ENCODE results near the gene ADAM10.

The ADAM10 gene, protein sequence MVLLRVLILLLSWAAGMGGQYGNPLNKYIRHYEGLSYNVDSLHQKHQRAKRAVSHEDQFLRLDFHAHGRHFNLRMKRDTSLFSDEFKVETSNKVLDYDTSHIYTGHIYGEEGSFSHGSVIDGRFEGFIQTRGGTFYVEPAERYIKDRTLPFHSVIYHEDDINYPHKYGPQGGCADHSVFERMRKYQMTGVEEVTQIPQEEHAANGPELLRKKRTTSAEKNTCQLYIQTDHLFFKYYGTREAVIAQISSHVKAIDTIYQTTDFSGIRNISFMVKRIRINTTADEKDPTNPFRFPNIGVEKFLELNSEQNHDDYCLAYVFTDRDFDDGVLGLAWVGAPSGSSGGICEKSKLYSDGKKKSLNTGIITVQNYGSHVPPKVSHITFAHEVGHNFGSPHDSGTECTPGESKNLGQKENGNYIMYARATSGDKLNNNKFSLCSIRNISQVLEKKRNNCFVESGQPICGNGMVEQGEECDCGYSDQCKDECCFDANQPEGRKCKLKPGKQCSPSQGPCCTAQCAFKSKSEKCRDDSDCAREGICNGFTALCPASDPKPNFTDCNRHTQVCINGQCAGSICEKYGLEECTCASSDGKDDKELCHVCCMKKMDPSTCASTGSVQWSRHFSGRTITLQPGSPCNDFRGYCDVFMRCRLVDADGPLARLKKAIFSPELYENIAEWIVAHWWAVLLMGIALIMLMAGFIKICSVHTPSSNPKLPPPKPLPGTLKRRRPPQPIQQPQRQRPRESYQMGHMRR

DNA sequence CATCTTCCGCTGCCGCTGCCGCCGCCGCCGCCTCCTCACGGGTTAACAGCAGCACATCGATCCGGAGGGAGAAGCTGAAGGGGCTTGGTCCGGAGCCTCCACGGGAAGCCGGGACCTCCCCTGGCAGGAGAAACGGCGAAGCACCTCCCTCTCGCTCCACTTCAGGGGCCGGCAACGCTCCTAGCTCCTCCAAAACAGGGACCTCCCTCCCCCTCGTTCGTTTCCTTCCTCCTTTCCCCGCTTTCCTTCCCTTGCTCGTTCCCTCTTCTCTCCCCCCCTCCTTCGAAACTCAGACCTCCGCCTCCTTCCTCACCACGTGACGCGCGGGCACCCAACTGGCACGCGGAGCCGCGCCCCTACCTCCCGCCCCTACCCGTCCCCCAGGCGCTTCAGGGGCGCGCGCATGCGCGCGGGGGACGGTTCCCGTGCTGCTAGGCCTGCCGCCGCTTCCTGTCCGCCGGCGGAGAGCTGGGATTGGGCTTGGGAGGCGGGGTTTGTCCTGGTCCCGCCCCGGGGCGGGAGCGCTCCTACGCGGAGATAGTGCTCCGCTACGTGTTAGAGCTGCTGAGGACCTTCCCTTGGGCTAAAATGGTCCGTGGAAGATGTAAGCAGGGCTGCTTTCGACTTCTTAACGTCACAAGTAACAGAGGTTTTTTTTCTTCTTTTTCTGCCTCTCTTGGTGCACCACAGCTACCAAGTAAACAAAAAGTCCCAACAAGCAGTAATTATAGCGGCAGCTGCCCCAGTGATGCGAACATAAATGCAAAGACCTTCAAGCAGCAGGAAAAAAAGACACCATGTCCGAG lies at the start of gene ADAM10:
Gene ADAM10 (minus strand): TSS at position 176 of the 806 bp plus-strand sequence. CDS start 173 bp downstream, at position 3.
- peak within 1 kb of the TSS; percentile 93 for H3K27ac ChIP-seq
- H3K36me3 ChIP-seq, result no peaks in the 10 kb centered on the region
- no peaks in the 10 kb centered on the region for H3K9me3 ChIP-seq
- H3K27me3 ChIP-seq, result no peaks in the 10 kb centered on the region
- peaks cover 34% of the 10 kb centered on the region in 2 experiments for H3K4me1 ChIP-seq (ENCODE audit: control insufficient read depth in 1 of 2, insufficient read depth in 1 of 2, low read depth in 1 of 2, low read length in 1 of 2)
- TF ChIP-seq, protein P1, sequence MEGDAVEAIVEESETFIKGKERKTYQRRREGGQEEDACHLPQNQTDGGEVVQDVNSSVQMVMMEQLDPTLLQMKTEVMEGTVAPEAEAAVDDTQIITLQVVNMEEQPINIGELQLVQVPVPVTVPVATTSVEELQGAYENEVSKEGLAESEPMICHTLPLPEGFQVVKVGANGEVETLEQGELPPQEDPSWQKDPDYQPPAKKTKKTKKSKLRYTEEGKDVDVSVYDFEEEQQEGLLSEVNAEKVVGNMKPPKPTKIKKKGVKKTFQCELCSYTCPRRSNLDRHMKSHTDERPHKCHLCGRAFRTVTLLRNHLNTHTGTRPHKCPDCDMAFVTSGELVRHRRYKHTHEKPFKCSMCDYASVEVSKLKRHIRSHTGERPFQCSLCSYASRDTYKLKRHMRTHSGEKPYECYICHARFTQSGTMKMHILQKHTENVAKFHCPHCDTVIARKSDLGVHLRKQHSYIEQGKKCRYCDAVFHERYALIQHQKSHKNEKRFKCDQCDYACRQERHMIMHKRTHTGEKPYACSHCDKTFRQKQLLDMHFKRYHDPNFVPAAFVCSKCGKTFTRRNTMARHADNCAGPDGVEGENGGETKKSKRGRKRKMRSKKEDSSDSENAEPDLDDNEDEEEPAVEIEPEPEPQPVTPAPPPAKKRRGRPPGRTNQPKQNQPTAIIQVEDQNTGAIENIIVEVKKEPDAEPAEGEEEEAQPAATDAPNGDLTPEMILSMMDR (IDR thresholded peaks at IDR 0.05), result peak; percentile 42
- peak within 1 kb of the TSS; percentile 96 to 99 for H3K4me3 ChIP-seq (ENCODE audit: low read depth in 1 of 2, low read length in 1 of 2)

DNA sequence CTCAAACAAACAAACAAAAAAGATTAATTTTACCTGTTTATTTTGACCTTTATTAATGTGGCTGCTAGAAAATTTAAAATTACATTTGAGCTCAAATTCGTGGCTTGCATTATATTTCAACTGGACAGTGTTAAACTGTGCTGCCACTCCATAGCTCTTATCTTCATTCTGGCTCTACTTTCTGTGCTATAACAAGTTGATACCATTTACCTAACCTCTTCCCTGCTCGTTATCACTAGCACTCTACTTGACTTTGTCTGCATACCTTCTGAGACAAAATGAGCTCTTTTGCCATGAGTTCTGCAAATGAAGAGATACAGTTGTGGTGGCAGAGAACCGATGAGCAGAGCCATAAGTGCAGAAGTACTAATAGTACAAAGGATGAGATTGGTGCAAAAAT lies 48.0 kb upstream of the ADAM10 start:
- TF ChIP-seq, protein P1 (IDR thresholded peaks at IDR 0.05), result no peak
- no peak overlapping the region for H3K4me3 ChIP-seq (ENCODE audit: low read depth in 1 of 2, low read length in 1 of 2)
- no peak overlapping the region for H3K27ac ChIP-seq
- H3K9me3 ChIP-seq, result no peaks in the 10 kb centered on the region
- peaks cover under 1% of the 10 kb centered on the region for H3K36me3 ChIP-seq
- H3K27me3 ChIP-seq, result no peaks in the 10 kb centered on the region
- no peaks in the 10 kb centered on the region for H3K4me1 ChIP-seq (ENCODE audit: control insufficient read depth in 1 of 2, insufficient read depth in 1 of 2, low read depth in 1 of 2, low read length in 1 of 2)

DNA sequence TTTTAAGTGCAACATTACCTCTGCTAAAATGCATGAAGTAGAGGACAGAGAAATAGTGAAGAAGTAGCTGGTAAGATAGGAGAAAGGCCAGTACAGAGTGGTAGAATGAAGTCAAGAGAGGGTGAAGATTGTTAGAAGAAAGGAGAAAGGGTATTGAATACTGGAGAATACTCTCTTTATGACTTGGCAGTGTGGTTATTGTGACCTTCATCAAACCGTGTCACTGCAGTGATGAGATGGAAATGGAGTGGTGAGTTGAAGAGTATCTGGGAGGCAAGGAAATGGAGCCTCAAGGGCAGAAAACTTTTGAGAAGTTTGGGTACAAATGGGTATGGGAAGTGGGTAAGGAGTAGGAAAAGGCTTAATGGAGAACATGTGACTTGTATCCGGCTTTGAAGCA lies 46.3 kb upstream of the ADAM10 start:
- TF ChIP-seq, protein P1 (IDR thresholded peaks at IDR 0.05), result no peak
- H3K4me3 ChIP-seq (ENCODE audit: low read depth in 1 of 2, low read length in 1 of 2), result no peak overlapping the region
- no peaks in the 10 kb centered on the region for H3K27me3 ChIP-seq
- H3K4me1 ChIP-seq (ENCODE audit: control insufficient read depth in 1 of 2, insufficient read depth in 1 of 2, low read depth in 1 of 2, low read length in 1 of 2), result no peaks in the 10 kb centered on the region
- no peak overlapping the region for H3K27ac ChIP-seq
- H3K9me3 ChIP-seq, result no peaks in the 10 kb centered on the region
- H3K36me3 ChIP-seq, result peaks cover 4% of the 10 kb centered on the region

DNA sequence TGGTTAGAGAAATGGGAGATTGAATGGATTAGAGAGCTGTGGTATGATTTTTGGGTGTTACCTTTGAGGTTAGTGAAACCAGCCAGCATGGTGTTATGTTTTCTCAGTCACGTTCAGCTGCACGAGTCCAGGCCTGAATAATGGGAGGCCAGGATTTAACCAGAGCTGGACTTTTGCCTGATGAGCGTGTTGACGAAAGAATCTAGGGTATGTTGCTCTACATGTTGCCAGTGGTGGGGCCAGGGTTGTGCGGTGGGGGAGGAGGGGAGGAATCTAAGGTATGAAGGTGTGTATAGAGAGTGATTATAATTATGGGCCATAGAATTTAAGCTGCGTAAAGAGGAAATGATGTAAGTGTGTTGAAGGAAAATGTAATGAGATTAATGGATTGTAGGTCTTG lies 44.4 kb upstream of the ADAM10 start:
- H3K36me3 ChIP-seq, result peaks cover 11% of the 10 kb centered on the region
- no peak overlapping the region for H3K4me3 ChIP-seq (ENCODE audit: low read depth in 1 of 2, low read length in 1 of 2)
- H3K27me3 ChIP-seq, result no peaks in the 10 kb centered on the region
- TF ChIP-seq, protein P1 (IDR thresholded peaks at IDR 0.05), result no peak
- H3K27ac ChIP-seq, result no peak overlapping the region
- no peaks in the 10 kb centered on the region for H3K9me3 ChIP-seq
- no peaks in the 10 kb centered on the region for H3K4me1 ChIP-seq (ENCODE audit: control insufficient read depth in 1 of 2, insufficient read depth in 1 of 2, low read depth in 1 of 2, low read length in 1 of 2)

DNA sequence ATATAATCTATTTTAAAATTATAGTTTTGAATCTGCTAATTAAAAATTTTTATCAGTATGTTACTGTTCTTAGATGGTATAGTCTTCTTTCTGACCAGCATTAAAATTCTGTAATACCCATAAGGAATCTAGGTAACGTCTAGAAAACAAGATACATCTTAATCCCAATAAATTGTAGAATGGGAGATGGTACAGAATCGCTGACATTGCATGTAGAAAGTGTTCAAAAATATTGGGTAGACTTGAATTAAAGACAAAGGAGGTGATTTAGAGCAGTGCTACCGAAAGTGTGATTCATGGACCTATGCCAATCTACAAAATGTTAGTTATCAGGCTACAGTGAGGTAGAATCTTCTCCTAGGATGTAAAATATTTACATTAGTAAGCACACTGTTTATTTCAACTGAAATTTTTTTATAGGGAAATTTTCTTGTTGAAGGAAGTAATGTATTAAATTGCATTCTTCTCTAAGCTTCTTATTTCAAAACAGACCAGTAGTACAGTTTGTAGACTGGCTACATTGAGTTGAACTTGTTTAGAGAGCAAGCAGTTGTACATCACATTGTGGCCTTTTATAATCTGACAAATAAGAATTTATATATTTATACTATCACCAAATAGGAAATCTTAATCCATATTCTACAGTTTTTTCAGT lies 38.7 kb upstream of the ADAM10 start:
- TF ChIP-seq, protein P1 (IDR thresholded peaks at IDR 0.05), result no peak
- Histone ChIP-seq H3K36me3 (peaks cover 20% of the 10 kb centered on the region), H3K9me3 (no peaks in the 10 kb centered on the region), H3K4me3 (ENCODE audit: low read depth in 1 of 2, low read length in 1 of 2) (no peak overlapping the region), H3K4me1 (ENCODE audit: control insufficient read depth in 1 of 2, insufficient read depth in 1 of 2, low read depth in 1 of 2, low read length in 1 of 2) (no peaks in the 10 kb centered on the region), H3K27me3 (no peaks in the 10 kb centered on the region), H3K27ac (no peak overlapping the region)

Measured in neutrophil (primary cell).